Measurements from ENCODE around the gene TEX35.

DNA sequence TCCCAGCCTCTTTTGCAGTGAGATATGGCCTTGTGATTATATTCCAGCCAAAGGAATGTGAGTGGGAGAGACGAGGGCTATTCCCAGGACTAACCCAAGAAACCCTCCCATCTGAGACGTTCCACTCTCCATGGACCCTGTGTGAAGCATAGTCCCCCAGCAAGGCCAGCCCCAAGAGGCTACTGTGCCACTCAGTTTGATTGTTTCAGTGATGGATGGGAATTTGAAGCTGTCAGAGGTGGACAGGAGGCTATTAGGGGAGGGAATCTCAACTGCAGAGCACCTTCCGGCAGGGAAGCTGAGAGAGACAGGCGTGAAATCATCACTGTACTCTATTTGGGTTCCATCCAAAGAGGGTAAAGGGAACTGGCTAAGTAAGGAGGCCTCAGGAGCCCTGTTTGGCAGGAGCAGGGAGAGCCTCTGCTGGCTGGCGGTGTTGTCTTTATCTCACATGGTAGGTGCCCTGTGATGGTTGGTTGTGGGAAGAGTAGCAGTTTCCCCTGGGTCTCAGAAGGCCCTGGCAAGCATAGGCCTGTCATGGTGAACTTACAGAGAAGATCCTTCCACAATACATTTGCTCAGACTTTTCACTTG lies 3.4 kb upstream of the TEX35 start:
- TF ChIP-seq, protein P1, sequence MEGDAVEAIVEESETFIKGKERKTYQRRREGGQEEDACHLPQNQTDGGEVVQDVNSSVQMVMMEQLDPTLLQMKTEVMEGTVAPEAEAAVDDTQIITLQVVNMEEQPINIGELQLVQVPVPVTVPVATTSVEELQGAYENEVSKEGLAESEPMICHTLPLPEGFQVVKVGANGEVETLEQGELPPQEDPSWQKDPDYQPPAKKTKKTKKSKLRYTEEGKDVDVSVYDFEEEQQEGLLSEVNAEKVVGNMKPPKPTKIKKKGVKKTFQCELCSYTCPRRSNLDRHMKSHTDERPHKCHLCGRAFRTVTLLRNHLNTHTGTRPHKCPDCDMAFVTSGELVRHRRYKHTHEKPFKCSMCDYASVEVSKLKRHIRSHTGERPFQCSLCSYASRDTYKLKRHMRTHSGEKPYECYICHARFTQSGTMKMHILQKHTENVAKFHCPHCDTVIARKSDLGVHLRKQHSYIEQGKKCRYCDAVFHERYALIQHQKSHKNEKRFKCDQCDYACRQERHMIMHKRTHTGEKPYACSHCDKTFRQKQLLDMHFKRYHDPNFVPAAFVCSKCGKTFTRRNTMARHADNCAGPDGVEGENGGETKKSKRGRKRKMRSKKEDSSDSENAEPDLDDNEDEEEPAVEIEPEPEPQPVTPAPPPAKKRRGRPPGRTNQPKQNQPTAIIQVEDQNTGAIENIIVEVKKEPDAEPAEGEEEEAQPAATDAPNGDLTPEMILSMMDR (IDR thresholded peaks at IDR 0.05 in 2 of 3, conservative IDR thresholded peaks at IDR 0.05 in 1 of 3; ENCODE audit: borderline replicate concordance in 1 of 3, insufficient read depth in 1 of 3, low read depth in 2 of 3, low read length in 2 of 3): no peak
- TF ChIP-seq POLR2A (IDR thresholded peaks at IDR 0.05; ENCODE audit: borderline replicate concordance, extremely low read depth, insufficient read depth, insufficient read length) (no peak), EZH2phosphoT487 (IDR thresholded peaks at IDR 0.05; ENCODE audit: borderline replicate concordance) (no peak), POLR2AphosphoS5 (IDR thresholded peaks at IDR 0.05; ENCODE audit: low read depth, low read length) (no peak), CEBPB (IDR thresholded peaks at IDR 0.05; ENCODE audit: low read depth) (no peak), EZH2 (IDR thresholded peaks at IDR 0.05) (no peak), YY1 (IDR thresholded peaks at IDR 0.05; ENCODE audit: extremely low read depth, insufficient replicate concordance, low read depth, low read length) (no peak), CBX3 (IDR thresholded peaks at IDR 0.05; ENCODE audit: low read depth) (no peak)
